ENCODE results near the gene ZFYVE16. TPM values are rescaled to one million over a fixed set of nuclear protein-coding genes. Genes with fewer than 3 reads are reported as not detected.

ZFYVE16 gene
- total and polyA plus RNA-seq, 10 of the 15 experiments (the other 5 are each of a cell fraction or from before 2014, with no cell fraction given), result 2.9 to 11.2 (median 7.8) TPM

DNA sequence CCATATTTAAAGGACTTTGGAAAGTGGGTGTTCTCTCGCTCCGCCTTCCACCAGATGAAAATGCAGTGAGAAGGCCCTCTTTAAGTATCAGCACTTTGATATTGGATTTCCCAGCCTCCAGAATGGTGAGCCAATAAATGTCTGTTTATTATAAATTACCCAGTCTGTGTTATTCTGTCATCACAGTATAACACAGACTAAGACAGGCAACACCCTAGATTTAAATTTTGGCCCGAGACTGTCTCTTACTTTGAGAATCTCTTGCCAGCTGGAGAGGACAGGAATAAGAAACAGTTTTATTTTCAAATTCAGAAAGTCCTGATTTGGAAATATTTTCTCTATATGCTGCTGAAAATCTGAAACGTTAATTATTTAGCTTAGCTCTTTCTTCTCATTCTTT lies 101.5 kb downstream of the ZFYVE16 start (continued):
- no peak for TF ChIP-seq NKRF (conservative IDR thresholded peaks at IDR 0.05)

- DNase-seq (ENCODE audit: low read depth, low spot score) (peak; percentile 2), FAIRE-seq (no peak), ATAC-seq (peak; percentile 91)
- Histone ChIP-seq H3K27ac (ENCODE audit: control insufficient read depth, insufficient read depth) (no peak overlapping the region), H3K4me1 (ENCODE audit: control insufficient read depth, insufficient read depth, low read length) (no peaks in the 10 kb centered on the region), H2AFZ (ENCODE audit: control insufficient read depth, low read depth, low read length) (no peak overlapping the region), H3K27me3 (replicated peaks in 1 of 2; ENCODE audit: control insufficient read depth in 2 of 2, insufficient read depth in 2 of 2, low read length in 1 of 2) (no peaks in the 10 kb centered on the region), H3K4me3 (no peak overlapping the region), H3K9me3 (replicated peaks; ENCODE audit: control insufficient read depth, insufficient read depth, low read length) (no peaks in the 10 kb centered on the region), H3K4me2 (ENCODE audit: control insufficient read depth, insufficient read depth) (no peak overlapping the region), H3K36me3 (ENCODE audit: control insufficient read depth in 2 of 2, insufficient read depth in 2 of 2, low read length in 1 of 2) (no peaks in the 10 kb centered on the region), H4K20me1 (ENCODE audit: control insufficient read depth, insufficient read depth) (no peaks in the 10 kb centered on the region), H3K79me2 (ENCODE audit: control insufficient read depth, insufficient read depth, low read length) (no peaks in the 10 kb centered on the region), H3K9ac (ENCODE audit: control insufficient read depth, insufficient read depth, low read length) (no peak overlapping the region)
- POLR2A ChIA-PET, result interaction anchor here (0.6 kb wide), 1 partner anchor 113 kb away, joined by 3 read pairs; no protein-coding TSS in a partner anchor
- WGBS (ENCODE audit: insufficient coverage, insufficient replicate concordance, low lambda C conversion rate, missing lambda C conversion rate), result 1% methylated on average over 4 of the region's 4 CpGs
- intact Hi-C loops (cut with micrococcal nuclease; ENCODE audit: unreplicated experiment), result no loop called here
- SMC1A ChIA-PET (ENCODE audit: uncharacterized antibody, unreplicated experiment), result no interaction called here
- no TSS peak for BruUV-seq (replicated peaks)
- TF ChIP-seq IKZF2 (IDR thresholded peaks at IDR 0.05) (peak in 1 of 2 experiments; percentile 23; a peak in 2 of 4 replicates), NR2F1 (conservative IDR thresholded peaks at IDR 0.05) (no peak)
- RAD21 ChIA-PET (ENCODE audit: unreplicated experiment), result no interaction called here
- CTCF ChIA-PET, result no interaction called here
- in situ Hi-C loops (cut with MboI), result no loop called here
These were observed 109.0 kb downstream of the ZFYVE16 start for GRCh38 chr5:80516826-80517225.

Small RNA genes lying within 50 kb of the gene (small RNA-seq; reads per million reads assigned to genes)
- gene RNU6-211P, result not detected

Other genes starting within 250 kb of the ZFYVE16 start
- 2.0 and 2.2 TPM in 2 replicates for gene SERINC5, start 152.0 kb upstream of the ZFYVE16 start, total RNA-seq (2014; rRNA removed)
- gene SERINC5, start 152.0 kb upstream of the ZFYVE16 start, total RNA-seq (2014; rRNA removed; fragmentation: Illumina TruSeq; extraction: Trizol), result 3.5 and 4.2 TPM in 2 replicates
- gene SERINC5, start 152.0 kb upstream of the ZFYVE16 start, total RNA-seq (2021), result 7.0 and 7.1 TPM in 2 replicates
- 3.3 and 3.4 TPM in 2 replicates for gene SERINC5, start 152.0 kb upstream of the ZFYVE16 start, polyA plus RNA-seq (2011; rRNA removed)
- 3.5 and 4.1 TPM in 2 replicates for gene SERINC5, start 152.0 kb upstream of the ZFYVE16 start, polyA plus RNA-seq (2014; fragmentation: Illumina TruSeq; extraction: Trizol)
- 1 to 10 TPM in 1 of 2 experiments, under 1 TPM in 1; 0.66 to 1.9 TPM for gene SERINC5, start 152.0 kb upstream of the ZFYVE16 start, polyA plus RNA-seq (2014; fragmentation: Nextera tagmentation; extraction: Ambion mirVana)
- gene SERINC5, start 152.0 kb upstream of the ZFYVE16 start, polyA plus RNA-seq (2014; rRNA removed), result 3.1 and 3.6 TPM in 2 replicates
- 1 to 10 TPM; 1.0 to 2.2 TPM for gene SERINC5, start 152.0 kb upstream of the ZFYVE16 start, polyA plus RNA-seq (2016; fragmentation: Nextera tagmentation; extraction: Ambion mirVana)
- gene SPZ1, start 88.1 kb upstream of the ZFYVE16 start, total RNA-seq (2014; rRNA removed), result not detected in 2 replicates
- not detected in 2 replicates for gene SPZ1, start 88.1 kb upstream of the ZFYVE16 start, total RNA-seq (2014; rRNA removed; fragmentation: Illumina TruSeq; extraction: Trizol)
- gene SPZ1, start 88.1 kb upstream of the ZFYVE16 start, total RNA-seq (2021), result not detected in 2 replicates
- gene SPZ1, start 88.1 kb upstream of the ZFYVE16 start, polyA plus RNA-seq (2011; rRNA removed), result not detected in 2 replicates
- gene SPZ1, start 88.1 kb upstream of the ZFYVE16 start, polyA plus RNA-seq (2014; fragmentation: Illumina TruSeq; extraction: Trizol), result not detected in 2 replicates
- gene SPZ1, start 88.1 kb upstream of the ZFYVE16 start, polyA plus RNA-seq (2014; fragmentation: Nextera tagmentation; extraction: Ambion mirVana), result not detected
- gene SPZ1, start 88.1 kb upstream of the ZFYVE16 start, polyA plus RNA-seq (2014; rRNA removed), result not detected in 2 replicates
- not detected for gene SPZ1, start 88.1 kb upstream of the ZFYVE16 start, polyA plus RNA-seq (2016; fragmentation: Nextera tagmentation; extraction: Ambion mirVana)
- 0.44 and 0.79 TPM in 2 replicates for gene FAM151B, start 80.0 kb downstream of the ZFYVE16 start, total RNA-seq (2014; rRNA removed)
- gene FAM151B, start 80.0 kb downstream of the ZFYVE16 start, total RNA-seq (2014; rRNA removed; fragmentation: Illumina TruSeq; extraction: Trizol), result 0.23 and 0.27 TPM in 2 replicates
- 0.11 and 0.23 TPM in 2 replicates for gene FAM151B, start 80.0 kb downstream of the ZFYVE16 start, total RNA-seq (2021)
- 0.20 and 0.22 TPM in 2 replicates for gene FAM151B, start 80.0 kb downstream of the ZFYVE16 start, polyA plus RNA-seq (2011; rRNA removed)
- 0.22 and 0.95 TPM in 2 replicates for gene FAM151B, start 80.0 kb downstream of the ZFYVE16 start, polyA plus RNA-seq (2014; fragmentation: Illumina TruSeq; extraction: Trizol)
- under 1 TPM; 0.14 to 0.16 TPM for gene FAM151B, start 80.0 kb downstream of the ZFYVE16 start, polyA plus RNA-seq (2014; fragmentation: Nextera tagmentation; extraction: Ambion mirVana)
- gene FAM151B, start 80.0 kb downstream of the ZFYVE16 start, polyA plus RNA-seq (2014; rRNA removed), result 0.05 and 0.09 TPM in 2 replicates
- under 1 TPM; 0.23 to 0.64 TPM for gene FAM151B, start 80.0 kb downstream of the ZFYVE16 start, polyA plus RNA-seq (2016; fragmentation: Nextera tagmentation; extraction: Ambion mirVana)
- under 0.01 TPM in 1 of 2 replicates, not detected in the other for gene ANKRD34B, start 162.2 kb downstream of the ZFYVE16 start, total RNA-seq (2014; rRNA removed)
- not detected in 2 replicates for gene ANKRD34B, start 162.2 kb downstream of the ZFYVE16 start, total RNA-seq (2014; rRNA removed; fragmentation: Illumina TruSeq; extraction: Trizol)
- not detected in 2 replicates for gene ANKRD34B, start 162.2 kb downstream of the ZFYVE16 start, total RNA-seq (2021)
- not detected in 2 replicates for gene ANKRD34B, start 162.2 kb downstream of the ZFYVE16 start, polyA plus RNA-seq (2011; rRNA removed)
- gene ANKRD34B, start 162.2 kb downstream of the ZFYVE16 start, polyA plus RNA-seq (2014; fragmentation: Illumina TruSeq; extraction: Trizol), result not detected in 2 replicates
- gene ANKRD34B, start 162.2 kb downstream of the ZFYVE16 start, polyA plus RNA-seq (2014; fragmentation: Nextera tagmentation; extraction: Ambion mirVana), result not detected
- gene ANKRD34B, start 162.2 kb downstream of the ZFYVE16 start, polyA plus RNA-seq (2014; rRNA removed), result not detected in 2 replicates
- gene ANKRD34B, start 162.2 kb downstream of the ZFYVE16 start, polyA plus RNA-seq (2016; fragmentation: Nextera tagmentation; extraction: Ambion mirVana), result not detected
- 12.0 and 12.5 TPM in 2 replicates for gene MSH3, start 246.6 kb downstream of the ZFYVE16 start, total RNA-seq (2014; rRNA removed)
- gene MSH3, start 246.6 kb downstream of the ZFYVE16 start, total RNA-seq (2014; rRNA removed; fragmentation: Illumina TruSeq; extraction: Trizol), result 16.4 and 17.5 TPM in 2 replicates
- gene MSH3, start 246.6 kb downstream of the ZFYVE16 start, total RNA-seq (2021), result 12.2 and 12.4 TPM in 2 replicates
- 11.0 and 16.9 TPM in 2 replicates for gene MSH3, start 246.6 kb downstream of the ZFYVE16 start, polyA plus RNA-seq (2011; rRNA removed)
- 12.1 and 14.2 TPM in 2 replicates for gene MSH3, start 246.6 kb downstream of the ZFYVE16 start, polyA plus RNA-seq (2014; fragmentation: Illumina TruSeq; extraction: Trizol)
- 1 to 10 TPM; 4.7 to 5.4 TPM for gene MSH3, start 246.6 kb downstream of the ZFYVE16 start, polyA plus RNA-seq (2014; fragmentation: Nextera tagmentation; extraction: Ambion mirVana)
- gene MSH3, start 246.6 kb downstream of the ZFYVE16 start, polyA plus RNA-seq (2014; rRNA removed), result 6.6 and 7.3 TPM in 2 replicates
- 10 to 100 TPM; 16.5 to 17.4 TPM for gene MSH3, start 246.6 kb downstream of the ZFYVE16 start, polyA plus RNA-seq (2016; fragmentation: Nextera tagmentation; extraction: Ambion mirVana)
- 69.2 and 83.8 TPM in 2 replicates for gene DHFR, start 246.9 kb downstream of the ZFYVE16 start, total RNA-seq (2014; rRNA removed)
- gene DHFR, start 246.9 kb downstream of the ZFYVE16 start, total RNA-seq (2014; rRNA removed; fragmentation: Illumina TruSeq; extraction: Trizol), result 102 and 107 TPM in 2 replicates
- 64.9 and 65.6 TPM in 2 replicates for gene DHFR, start 246.9 kb downstream of the ZFYVE16 start, total RNA-seq (2021)
- 71.7 and 106 TPM in 2 replicates for gene DHFR, start 246.9 kb downstream of the ZFYVE16 start, polyA plus RNA-seq (2011; rRNA removed)
- gene DHFR, start 246.9 kb downstream of the ZFYVE16 start, polyA plus RNA-seq (2014; fragmentation: Illumina TruSeq; extraction: Trizol), result 143 and 170 TPM in 2 replicates
- 10 to 100 TPM; 57.9 to 59.3 TPM for gene DHFR, start 246.9 kb downstream of the ZFYVE16 start, polyA plus RNA-seq (2014; fragmentation: Nextera tagmentation; extraction: Ambion mirVana)
- gene DHFR, start 246.9 kb downstream of the ZFYVE16 start, polyA plus RNA-seq (2014; rRNA removed), result 62.9 and 71.1 TPM in 2 replicates
- 10 to 100 TPM; 78.6 to 84.8 TPM for gene DHFR, start 246.9 kb downstream of the ZFYVE16 start, polyA plus RNA-seq (2016; fragmentation: Nextera tagmentation; extraction: Ambion mirVana)